Activated CD8-positive, alpha-beta memory T cell treated with anti-CD3 and anti-CD28 coated beads for 48 hours (primary cell): ENCODE measurements around the gene SMIM34.
"Not testable (repeated sequence)": the region's sequence is repeated elsewhere in the genome, so short reads cannot be mapped to it uniquely, and the experiment has no call there.

Source experiments
- DNase-seq, 3 experiments: peaks; one replicate each; pipeline ENCODE4 v3.0.0-alpha.2; 2020; ENCODE audit warnings: low read depth in 2 of 3, low spot score in 2 of 3

Gene SMIM34

GRCh38 chr21:34423805-34424204 is at the start of gene SMIM34:
SMIM34 (minus strand) TSS chr21:34423951; CDS start chr21:34423839, 112 bp downstream.
- DNase-seq: not testable (repeated sequence)

GRCh38 chr21:34467333-34467732 is 43.6 kb upstream of the SMIM34 start:
- DNase-seq: not testable (repeated sequence)

- not testable (repeated sequence) for DNase-seq
Measured at GRCh38 chr21:34459426-34459825, 35.7 kb upstream of the SMIM34 start.

GRCh38 chr21:34458266-34458665 is 34.5 kb upstream of the SMIM34 start:
- DNase-seq: not testable (repeated sequence)

GRCh38 chr21:34456180-34456579 is 32.4 kb upstream of the SMIM34 start:
- DNase-seq: not testable (repeated sequence)

GRCh38 chr21:34455628-34456027 is 31.9 kb upstream of the SMIM34 start:
- DNase-seq: not testable (repeated sequence)

GRCh38 chr21:34447018-34447417 is 23.3 kb upstream of the SMIM34 start:
- not testable (repeated sequence) for DNase-seq

- DNase-seq: not testable (repeated sequence)
Measured at GRCh38 chr21:34443486-34443885, 19.7 kb upstream of the SMIM34 start.

- not testable (repeated sequence) for DNase-seq
Measured at GRCh38 chr21:34429710-34430109, 6.0 kb upstream of the SMIM34 start.

GRCh38 chr21:34428441-34428840 is 4.7 kb upstream of the SMIM34 start:
- DNase-seq: not testable (repeated sequence)

GRCh38 chr21:34427339-34427738 is 3.6 kb upstream of the SMIM34 start:
- DNase-seq: not testable (repeated sequence)

GRCh38 chr21:34417448-34418077 is 6.2 kb downstream of the SMIM34 start:
- not testable (repeated sequence) for DNase-seq

GRCh38 chr21:34407294-34407693 is 16.5 kb downstream of the SMIM34 start:
- DNase-seq: not testable (repeated sequence)

GRCh38 chr21:34406676-34407075 is 17.1 kb downstream of the SMIM34 start:
- DNase-seq: not testable (repeated sequence)

- not testable (repeated sequence) for DNase-seq
Measured at GRCh38 chr21:34406102-34406501, 17.6 kb downstream of the SMIM34 start.

GRCh38 chr21:34405686-34406085 is 18.1 kb downstream of the SMIM34 start:
- DNase-seq: not testable (repeated sequence)

- DNase-seq: not testable (repeated sequence)
Measured at GRCh38 chr21:34404742-34405141, 19.0 kb downstream of the SMIM34 start.

- not testable (repeated sequence) for DNase-seq
Measured at GRCh38 chr21:34400522-34400921, 23.2 kb downstream of the SMIM34 start.

- not testable (repeated sequence) for DNase-seq
Measured at GRCh38 chr21:34383724-34384415, 39.9 kb downstream of the SMIM34 start.

- not testable (repeated sequence) for DNase-seq
Measured at GRCh38 chr21:34383138-34383537, 40.6 kb downstream of the SMIM34 start.

GRCh38 chr21:34375619-34375972 is 48.2 kb downstream of the SMIM34 start:
- not testable (repeated sequence) for DNase-seq

GRCh38 chr21:34374940-34375618 is 48.7 kb downstream of the SMIM34 start, which contains the start of gene SMIM11:
SMIM11 (plus strand) TSS chr21:34375507; CDS start chr21:34379505, 3,998 bp downstream.
- DNase-seq: not testable (repeated sequence)
